Islet of Langerhans (tissue), 1 donor: ENCODE measurements around the gene PRDX1.

Source experiments
- FAIRE-seq: peaks from one replicate; lab custom pipeline; 2011; peaks lifted over from hg19 to GRCh38; lab: Jason Lieb, UNC

Gene PRDX1

GRCh38 chr1:45521413-45522323 lies at the start of gene PRDX1:
Gene PRDX1 (minus strand): TSS chr1:45521884. CDS start chr1:45519043, 2,841 bp downstream.
- FAIRE-seq = no peak

GRCh38 chr1:45570631-45571030 lies 48.9 kb upstream of the PRDX1 start:
- FAIRE-seq = no peak

- FAIRE-seq = peak; percentile 69
Observed at GRCh38 chr1:45569962-45570581, 48.4 kb upstream of the PRDX1 start.

GRCh38 chr1:45569571-45569961 lies 47.9 kb upstream of the PRDX1 start:
- FAIRE-seq = no peak

- FAIRE-seq = no peak
Observed at GRCh38 chr1:45568421-45568820, 46.7 kb upstream of the PRDX1 start.

GRCh38 chr1:45567911-45568310 lies 46.2 kb upstream of the PRDX1 start:
- FAIRE-seq = no peak

GRCh38 chr1:45566722-45567121 lies 45.0 kb upstream of the PRDX1 start:
- no peak for FAIRE-seq

- no peak for FAIRE-seq
Observed at GRCh38 chr1:45563843-45564242, 42.2 kb upstream of the PRDX1 start.

GRCh38 chr1:45557422-45557944 lies 35.8 kb upstream of the PRDX1 start:
- no peak for FAIRE-seq

- no peak for FAIRE-seq
Observed at GRCh38 chr1:45554198-45554597, 32.5 kb upstream of the PRDX1 start.

GRCh38 chr1:45552331-45552730 lies 30.6 kb upstream of the PRDX1 start:
- no peak for FAIRE-seq

GRCh38 chr1:45551684-45552083 lies 30.0 kb upstream of the PRDX1 start:
- FAIRE-seq = no peak

GRCh38 chr1:45550401-45551351 lies 29.0 kb upstream of the PRDX1 start, which contains the start of gene AKR1A1:
Gene AKR1A1 (plus strand): TSS chr1:45550826. CDS start chr1:45561795, 10,969 bp downstream.
- no peak for FAIRE-seq

GRCh38 chr1:45545553-45546310 lies 24.0 kb upstream of the PRDX1 start:
- no peak for FAIRE-seq

GRCh38 chr1:45545019-45545493 lies 23.4 kb upstream of the PRDX1 start:
- no peak for FAIRE-seq

GRCh38 chr1:45544530-45544929 lies 22.8 kb upstream of the PRDX1 start:
- no peak for FAIRE-seq

- FAIRE-seq = no peak
Observed at GRCh38 chr1:45543581-45544417, 22.1 kb upstream of the PRDX1 start.

GRCh38 chr1:45542591-45542990 lies 20.9 kb upstream of the PRDX1 start:
- no peak for FAIRE-seq

- no peak for FAIRE-seq
Observed at GRCh38 chr1:45541193-45541592, 19.5 kb upstream of the PRDX1 start.

- no peak for FAIRE-seq
Observed at GRCh38 chr1:45536886-45537285, 15.2 kb upstream of the PRDX1 start.
